K562 (cell line): Measurements from ENCODE around the gene ZNF197. TPM values are rescaled to one million over a fixed set of nuclear protein-coding genes. Genes with fewer than 3 reads are reported as not detected.
A peak's percentile ranks its signal among the peaks of the same experiment; 100 is the strongest.

Experiments used
- SMARCA5 ChIP-seq: fragments of 450-650 bp; IDR thresholded peaks from 2 replicates; pipeline ENCODE4 v1.6.1; 2016
- ZNF347 ChIP-seq: fragments of 450-650 bp; formaldehyde crosslinking; IDR thresholded peaks from 2 replicates; pipeline ENCODE4 v1.4.0; 2020; ENCODE audit warnings: low read depth, mild to moderate bottlenecking, moderate library complexity
- polyA plus RNA-seq, 8 experiments: library from polyadenylated mRNA; depleted of rRNA in 4 of 8; stranded (reverse) in 5 of 8; unstranded in 3 of 8; fragments of >200 nt; fragmentation: Nextera tagmentation in 2 of 8; fragmentation: Illumina TruSeq in 1 of 8; extraction: Ambion mirVana in 2 of 8; extraction: Trizol in 1 of 8; gene quantifications; 2 replicates each; pipeline versions ENCODE4 v1.2.1 to v1.2.3, GENCODE V29; 2011 to 2014; ENCODE audit warnings: inconsistent platforms in 1 of 8, missing spikeins in 1 of 8
- total RNA-seq, 7 experiments: library from RNA; depleted of rRNA in 6 of 7; stranded (reverse); fragments of >200 nt in 6 of 7; fragmentation: Illumina TruSeq in 2 of 7; extraction: Trizol in 2 of 7; gene quantifications; 2 replicates each; pipeline versions ENCODE4 v1.2.1 to v1.2.3, GENCODE V29; 2011 to 2021; ENCODE audit warnings: low replicate concordance in 1 of 7
- TF ChIP-seq, protein P1 (sequence below): fragments of 450-650 bp; IDR thresholded peaks from 2 replicates; pipeline ENCODE4 v1.6.1; 2016; ENCODE audit warnings: mild to moderate bottlenecking, moderate library complexity
- TF ChIP-seq, protein P2 (sequence below): IDR thresholded peaks from 2 replicates; pipeline ENCODE4 v1.6.1; 2014; ENCODE audit warnings: antibody characterized with exemption

Gene ZNF197
- total and polyA plus RNA-seq, 9 of the 15 experiments (the other 6 are each of a cell fraction or from before 2014, with no cell fraction given), result 3.5 to 19.1 (median 13.7) TPM

DNA sequence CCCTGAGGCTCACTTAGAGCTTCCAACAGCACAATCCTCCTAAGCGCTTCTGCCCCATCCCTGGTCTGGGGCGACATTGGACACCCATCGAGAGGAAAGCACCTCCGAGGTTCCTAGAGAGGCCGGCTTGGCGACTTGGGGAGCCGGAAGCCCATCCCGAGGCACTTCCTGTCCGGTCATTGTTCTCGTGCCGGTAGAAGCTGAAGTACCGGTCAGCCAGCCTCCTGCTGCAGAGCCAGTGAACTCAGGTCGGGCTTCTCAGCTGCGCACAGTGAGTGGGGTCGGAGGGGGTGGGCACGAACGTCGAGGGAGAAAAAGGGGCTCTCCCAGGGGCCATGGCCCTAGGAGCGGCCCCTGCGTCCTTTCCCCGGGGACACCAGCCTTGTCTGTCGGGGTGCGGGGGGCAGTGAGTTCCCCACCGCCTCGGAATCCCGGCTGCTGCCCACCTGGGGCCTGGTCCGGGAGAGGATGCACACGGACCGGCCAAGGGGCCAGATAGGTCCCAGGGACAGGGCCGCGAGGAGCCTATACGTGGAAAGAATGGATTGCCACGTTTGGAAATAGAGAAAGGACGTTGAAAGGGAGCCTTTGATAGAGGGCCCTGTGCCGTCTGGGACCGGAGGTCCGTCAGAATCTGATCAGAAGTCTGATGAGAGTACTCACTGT lies 23.9 kb downstream of the ZNF197 start, which contains the start of gene ZNF35 (continued):
- TF ChIP-seq, protein P1, sequence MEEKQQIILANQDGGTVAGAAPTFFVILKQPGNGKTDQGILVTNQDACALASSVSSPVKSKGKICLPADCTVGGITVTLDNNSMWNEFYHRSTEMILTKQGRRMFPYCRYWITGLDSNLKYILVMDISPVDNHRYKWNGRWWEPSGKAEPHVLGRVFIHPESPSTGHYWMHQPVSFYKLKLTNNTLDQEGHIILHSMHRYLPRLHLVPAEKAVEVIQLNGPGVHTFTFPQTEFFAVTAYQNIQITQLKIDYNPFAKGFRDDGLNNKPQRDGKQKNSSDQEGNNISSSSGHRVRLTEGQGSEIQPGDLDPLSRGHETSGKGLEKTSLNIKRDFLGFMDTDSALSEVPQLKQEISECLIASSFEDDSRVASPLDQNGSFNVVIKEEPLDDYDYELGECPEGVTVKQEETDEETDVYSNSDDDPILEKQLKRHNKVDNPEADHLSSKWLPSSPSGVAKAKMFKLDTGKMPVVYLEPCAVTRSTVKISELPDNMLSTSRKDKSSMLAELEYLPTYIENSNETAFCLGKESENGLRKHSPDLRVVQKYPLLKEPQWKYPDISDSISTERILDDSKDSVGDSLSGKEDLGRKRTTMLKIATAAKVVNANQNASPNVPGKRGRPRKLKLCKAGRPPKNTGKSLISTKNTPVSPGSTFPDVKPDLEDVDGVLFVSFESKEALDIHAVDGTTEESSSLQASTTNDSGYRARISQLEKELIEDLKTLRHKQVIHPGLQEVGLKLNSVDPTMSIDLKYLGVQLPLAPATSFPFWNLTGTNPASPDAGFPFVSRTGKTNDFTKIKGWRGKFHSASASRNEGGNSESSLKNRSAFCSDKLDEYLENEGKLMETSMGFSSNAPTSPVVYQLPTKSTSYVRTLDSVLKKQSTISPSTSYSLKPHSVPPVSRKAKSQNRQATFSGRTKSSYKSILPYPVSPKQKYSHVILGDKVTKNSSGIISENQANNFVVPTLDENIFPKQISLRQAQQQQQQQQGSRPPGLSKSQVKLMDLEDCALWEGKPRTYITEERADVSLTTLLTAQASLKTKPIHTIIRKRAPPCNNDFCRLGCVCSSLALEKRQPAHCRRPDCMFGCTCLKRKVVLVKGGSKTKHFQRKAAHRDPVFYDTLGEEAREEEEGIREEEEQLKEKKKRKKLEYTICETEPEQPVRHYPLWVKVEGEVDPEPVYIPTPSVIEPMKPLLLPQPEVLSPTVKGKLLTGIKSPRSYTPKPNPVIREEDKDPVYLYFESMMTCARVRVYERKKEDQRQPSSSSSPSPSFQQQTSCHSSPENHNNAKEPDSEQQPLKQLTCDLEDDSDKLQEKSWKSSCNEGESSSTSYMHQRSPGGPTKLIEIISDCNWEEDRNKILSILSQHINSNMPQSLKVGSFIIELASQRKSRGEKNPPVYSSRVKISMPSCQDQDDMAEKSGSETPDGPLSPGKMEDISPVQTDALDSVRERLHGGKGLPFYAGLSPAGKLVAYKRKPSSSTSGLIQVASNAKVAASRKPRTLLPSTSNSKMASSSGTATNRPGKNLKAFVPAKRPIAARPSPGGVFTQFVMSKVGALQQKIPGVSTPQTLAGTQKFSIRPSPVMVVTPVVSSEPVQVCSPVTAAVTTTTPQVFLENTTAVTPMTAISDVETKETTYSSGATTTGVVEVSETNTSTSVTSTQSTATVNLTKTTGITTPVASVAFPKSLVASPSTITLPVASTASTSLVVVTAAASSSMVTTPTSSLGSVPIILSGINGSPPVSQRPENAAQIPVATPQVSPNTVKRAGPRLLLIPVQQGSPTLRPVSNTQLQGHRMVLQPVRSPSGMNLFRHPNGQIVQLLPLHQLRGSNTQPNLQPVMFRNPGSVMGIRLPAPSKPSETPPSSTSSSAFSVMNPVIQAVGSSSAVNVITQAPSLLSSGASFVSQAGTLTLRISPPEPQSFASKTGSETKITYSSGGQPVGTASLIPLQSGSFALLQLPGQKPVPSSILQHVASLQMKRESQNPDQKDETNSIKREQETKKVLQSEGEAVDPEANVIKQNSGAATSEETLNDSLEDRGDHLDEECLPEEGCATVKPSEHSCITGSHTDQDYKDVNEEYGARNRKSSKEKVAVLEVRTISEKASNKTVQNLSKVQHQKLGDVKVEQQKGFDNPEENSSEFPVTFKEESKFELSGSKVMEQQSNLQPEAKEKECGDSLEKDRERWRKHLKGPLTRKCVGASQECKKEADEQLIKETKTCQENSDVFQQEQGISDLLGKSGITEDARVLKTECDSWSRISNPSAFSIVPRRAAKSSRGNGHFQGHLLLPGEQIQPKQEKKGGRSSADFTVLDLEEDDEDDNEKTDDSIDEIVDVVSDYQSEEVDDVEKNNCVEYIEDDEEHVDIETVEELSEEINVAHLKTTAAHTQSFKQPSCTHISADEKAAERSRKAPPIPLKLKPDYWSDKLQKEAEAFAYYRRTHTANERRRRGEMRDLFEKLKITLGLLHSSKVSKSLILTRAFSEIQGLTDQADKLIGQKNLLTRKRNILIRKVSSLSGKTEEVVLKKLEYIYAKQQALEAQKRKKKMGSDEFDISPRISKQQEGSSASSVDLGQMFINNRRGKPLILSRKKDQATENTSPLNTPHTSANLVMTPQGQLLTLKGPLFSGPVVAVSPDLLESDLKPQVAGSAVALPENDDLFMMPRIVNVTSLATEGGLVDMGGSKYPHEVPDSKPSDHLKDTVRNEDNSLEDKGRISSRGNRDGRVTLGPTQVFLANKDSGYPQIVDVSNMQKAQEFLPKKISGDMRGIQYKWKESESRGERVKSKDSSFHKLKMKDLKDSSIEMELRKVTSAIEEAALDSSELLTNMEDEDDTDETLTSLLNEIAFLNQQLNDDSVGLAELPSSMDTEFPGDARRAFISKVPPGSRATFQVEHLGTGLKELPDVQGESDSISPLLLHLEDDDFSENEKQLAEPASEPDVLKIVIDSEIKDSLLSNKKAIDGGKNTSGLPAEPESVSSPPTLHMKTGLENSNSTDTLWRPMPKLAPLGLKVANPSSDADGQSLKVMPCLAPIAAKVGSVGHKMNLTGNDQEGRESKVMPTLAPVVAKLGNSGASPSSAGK, result peak; percentile 69
- TF ChIP-seq, protein P2, sequence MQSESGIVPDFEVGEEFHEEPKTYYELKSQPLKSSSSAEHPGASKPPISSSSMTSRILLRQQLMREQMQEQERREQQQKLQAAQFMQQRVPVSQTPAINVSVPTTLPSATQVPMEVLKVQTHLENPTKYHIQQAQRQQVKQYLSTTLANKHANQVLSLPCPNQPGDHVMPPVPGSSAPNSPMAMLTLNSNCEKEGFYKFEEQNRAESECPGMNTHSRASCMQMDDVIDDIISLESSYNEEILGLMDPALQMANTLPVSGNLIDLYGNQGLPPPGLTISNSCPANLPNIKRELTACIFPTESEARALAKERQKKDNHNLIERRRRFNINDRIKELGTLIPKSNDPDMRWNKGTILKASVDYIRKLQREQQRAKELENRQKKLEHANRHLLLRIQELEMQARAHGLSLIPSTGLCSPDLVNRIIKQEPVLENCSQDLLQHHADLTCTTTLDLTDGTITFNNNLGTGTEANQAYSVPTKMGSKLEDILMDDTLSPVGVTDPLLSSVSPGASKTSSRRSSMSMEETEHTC, result no peak
- TF ChIP-seq ZNF347 (CRISPR knock-in tag) (no peak), SMARCA5 (no peak)
